Hematopoietic multipotent progenitor cell treated with erythropoietin and hydrocortisone succinate and interleukin-3 and kit ligand, for 8 days (in vitro differentiated cells): ENCODE data around the gene SDK2.
"Not testable (repeated sequence)": the region's sequence is repeated elsewhere in the genome, so short reads cannot be mapped to it uniquely, and the experiment has no call there.

Experiments
- DNase-seq: peaks from one replicate; pipeline ENCODE4 v3.0.0-alpha.2; 2015

Gene SDK2

DNA sequence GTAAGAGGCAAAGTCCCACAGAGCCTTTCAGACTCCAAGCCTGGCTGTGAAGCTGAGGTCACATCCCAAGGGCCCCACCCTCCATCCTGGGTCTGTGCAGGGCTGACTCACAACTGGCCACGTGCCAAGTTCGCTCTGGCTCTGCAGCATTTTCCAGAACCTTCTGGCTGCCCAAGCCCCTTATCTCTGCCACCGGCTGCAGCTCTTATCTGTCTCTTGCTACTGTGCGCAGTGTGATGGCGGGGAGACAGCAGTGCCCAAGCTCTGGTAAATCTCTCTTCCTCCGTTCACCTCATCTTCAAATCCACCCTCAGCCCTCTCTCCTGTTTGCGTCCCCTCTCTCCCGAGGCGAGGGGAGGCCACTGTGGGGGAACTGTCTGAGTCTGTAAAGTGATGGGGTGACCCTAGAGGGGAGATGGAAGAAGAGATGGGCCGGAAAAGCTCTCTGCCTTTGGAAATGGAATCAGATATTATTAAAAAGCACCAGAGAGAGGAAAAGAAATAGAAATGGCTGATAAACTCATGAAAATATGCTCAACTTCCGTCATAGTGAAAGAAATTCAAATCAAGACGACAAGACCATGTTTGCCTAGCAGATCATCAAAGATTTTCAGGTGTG is 169.8 kb downstream of the SDK2 start:
- peak; percentile 99 for DNase-seq

DNA sequence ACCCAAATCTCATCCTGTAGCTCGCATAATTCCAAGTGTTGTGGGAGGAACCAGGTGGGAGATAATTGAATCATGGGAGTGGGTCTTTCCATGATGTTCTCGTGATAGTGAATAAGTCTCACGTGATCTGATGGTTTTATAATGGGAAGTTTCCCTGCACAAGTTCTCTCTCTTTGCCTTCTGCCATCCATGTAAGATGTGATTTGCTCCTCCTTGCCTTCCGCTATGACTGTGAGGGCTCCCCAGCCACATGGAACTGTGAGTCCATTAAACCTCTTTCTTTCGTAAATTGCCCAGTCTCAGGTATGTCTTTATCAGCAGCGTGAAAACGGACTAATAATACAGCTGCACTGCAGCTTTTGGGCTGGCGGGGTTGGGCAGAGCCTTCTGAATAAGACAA is 171.5 kb downstream of the SDK2 start:
- DNase-seq = not testable (repeated sequence)

DNA sequence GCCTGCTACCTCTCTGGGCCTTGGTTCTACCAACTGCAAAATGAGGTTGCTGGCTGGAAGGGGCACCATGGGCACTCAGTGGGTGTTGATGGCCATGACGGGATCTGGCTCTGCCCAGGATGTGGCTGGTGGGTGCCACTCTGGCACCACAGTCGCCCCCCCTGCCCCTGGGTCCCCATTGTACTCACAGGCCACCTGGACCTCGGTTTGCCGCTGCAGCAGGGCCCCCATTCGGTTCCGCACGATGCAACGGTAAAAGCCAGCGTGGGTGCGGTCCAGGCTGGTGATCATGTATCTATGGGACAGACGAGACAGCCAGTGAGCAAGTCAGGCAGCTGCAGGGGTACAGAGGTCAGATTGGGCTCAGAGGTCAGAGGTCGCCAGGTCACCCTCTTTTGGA is 172.3 kb downstream of the SDK2 start:
- no peak for DNase-seq

DNA sequence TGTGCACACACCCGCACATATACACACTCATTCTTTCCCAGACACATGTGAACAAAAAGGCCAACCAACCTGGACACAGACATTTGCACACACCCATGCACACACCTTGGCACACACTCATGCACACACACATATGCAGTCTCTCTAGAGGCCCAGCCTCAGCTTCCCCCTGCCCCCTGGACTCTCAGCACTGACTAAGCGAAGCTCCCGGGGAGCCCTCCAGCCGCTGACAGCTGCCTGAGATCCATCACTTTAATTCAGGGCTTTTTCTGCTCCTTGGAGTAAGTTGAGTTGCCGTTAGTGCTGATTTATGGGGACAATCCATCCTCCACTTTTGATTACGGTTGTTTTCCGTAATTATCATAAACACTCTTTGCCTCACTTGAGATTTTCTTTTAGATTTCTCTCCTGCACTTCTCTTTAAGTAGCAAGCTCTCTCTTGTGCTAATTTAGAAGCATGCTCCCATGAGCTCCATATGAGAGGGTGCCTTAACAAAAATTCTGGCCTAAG is 173.9 kb downstream of the SDK2 start:
- no peak for DNase-seq

DNA sequence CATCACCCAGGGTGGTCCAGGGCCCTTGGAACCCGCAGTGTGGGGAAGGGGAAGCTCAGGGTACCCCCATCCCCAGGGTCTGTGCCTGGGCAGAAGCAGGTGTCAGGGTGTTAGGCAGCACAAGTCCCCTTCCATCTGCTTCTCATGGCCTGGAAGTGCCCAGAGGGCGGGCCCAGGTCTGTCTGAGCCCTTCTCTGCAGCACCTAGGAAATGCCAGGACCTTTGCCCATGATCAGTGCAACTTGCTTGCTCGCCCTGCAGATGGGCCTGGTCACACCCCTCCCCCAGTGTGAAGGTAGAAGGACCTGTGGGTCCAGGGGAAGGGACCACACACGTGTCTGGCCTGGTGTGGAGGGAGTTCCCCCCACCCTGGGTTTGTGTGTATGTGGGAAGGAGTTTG is 174.9 kb downstream of the SDK2 start:
- DNase-seq = no peak

DNA sequence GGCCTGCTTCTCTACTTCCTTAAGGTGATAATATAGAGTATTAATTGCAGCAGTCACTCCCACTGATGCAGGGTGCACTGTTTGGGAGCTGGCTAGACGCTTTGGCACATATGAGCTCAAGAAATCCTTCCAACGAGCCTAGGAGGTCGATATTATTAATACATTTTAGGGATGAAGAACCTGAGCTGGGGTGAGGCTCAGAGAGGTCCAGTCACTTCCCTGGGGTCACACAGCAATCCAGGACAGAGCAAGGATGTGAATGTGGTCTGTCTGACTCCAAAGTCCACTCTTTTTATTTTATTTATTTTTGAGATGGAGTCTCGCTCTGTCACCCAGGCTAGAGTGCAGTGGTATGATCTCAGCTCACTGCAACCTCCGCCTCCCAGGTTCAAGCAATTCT is 176.0 kb downstream of the SDK2 start:
- no peak for DNase-seq

DNA sequence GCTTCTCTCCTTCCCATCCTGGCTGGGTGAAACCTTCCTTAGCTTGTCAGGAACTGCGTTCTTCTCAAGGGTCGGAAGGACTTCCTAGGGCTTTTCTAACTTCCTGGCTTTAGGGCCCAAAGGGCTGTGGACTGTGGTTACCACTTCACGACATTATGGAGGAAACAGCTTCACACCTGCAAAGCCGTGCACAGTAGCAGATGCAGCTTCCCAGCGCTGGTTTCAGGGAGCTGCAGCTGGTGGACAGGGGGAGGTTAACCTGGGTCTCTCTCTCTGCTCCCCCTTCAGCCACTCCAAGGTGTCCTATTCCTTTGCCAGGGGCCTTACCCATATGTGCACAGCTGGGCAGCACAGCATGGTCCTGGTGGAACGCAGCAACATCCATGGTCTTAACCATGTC is 176.6 kb downstream of the SDK2 start:
- DNase-seq = no peak

DNA sequence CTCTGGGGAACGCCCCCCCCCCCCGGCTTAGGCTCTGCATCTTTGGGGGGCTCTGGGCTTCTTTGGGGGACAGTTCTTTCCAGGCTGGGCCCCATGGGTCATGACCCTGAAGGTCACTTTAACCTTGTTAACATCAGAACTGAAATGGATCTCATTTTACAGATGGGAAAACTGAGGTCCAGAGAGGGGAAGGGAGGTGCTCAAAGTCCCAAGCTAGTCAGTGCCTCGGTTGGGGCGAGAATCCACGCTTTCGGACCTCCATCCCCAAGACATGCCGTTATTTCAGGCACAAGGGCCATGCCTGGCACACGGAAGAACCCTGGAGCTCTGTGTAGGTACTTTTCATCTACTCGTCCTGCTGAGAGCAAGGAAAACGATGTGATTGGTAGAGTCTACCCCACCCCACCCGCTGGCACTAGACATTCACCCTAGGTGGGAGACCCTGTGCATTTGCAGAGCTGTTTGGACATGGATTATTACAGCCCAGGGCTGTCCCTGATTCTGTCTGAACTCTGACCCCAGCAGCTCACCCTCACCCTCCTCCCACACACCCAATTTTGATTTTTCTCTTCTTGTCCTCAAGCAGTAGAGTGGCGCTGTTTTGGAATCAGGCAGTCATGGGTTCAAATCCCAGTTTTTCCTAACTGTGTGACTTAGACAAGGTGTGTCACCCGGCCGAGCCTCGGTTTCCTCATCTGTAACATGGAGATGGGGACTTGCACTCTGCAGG is 177.4 kb downstream of the SDK2 start:
- no peak for DNase-seq

DNA sequence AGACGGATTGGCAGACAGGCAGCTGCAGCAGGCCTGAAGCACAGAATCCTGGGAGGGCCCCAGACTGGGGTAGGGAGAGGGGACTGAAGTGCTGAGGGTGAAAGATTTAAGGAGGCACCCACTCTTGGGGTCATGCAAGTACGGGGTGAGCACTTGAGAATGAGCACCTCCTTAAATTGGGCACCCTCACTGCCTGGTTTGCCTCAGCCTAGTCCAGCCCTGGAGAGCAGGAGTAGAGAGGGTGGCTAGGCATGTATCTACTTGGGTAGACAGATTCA is 178.4 kb downstream of the SDK2 start:
- no peak for DNase-seq

DNA sequence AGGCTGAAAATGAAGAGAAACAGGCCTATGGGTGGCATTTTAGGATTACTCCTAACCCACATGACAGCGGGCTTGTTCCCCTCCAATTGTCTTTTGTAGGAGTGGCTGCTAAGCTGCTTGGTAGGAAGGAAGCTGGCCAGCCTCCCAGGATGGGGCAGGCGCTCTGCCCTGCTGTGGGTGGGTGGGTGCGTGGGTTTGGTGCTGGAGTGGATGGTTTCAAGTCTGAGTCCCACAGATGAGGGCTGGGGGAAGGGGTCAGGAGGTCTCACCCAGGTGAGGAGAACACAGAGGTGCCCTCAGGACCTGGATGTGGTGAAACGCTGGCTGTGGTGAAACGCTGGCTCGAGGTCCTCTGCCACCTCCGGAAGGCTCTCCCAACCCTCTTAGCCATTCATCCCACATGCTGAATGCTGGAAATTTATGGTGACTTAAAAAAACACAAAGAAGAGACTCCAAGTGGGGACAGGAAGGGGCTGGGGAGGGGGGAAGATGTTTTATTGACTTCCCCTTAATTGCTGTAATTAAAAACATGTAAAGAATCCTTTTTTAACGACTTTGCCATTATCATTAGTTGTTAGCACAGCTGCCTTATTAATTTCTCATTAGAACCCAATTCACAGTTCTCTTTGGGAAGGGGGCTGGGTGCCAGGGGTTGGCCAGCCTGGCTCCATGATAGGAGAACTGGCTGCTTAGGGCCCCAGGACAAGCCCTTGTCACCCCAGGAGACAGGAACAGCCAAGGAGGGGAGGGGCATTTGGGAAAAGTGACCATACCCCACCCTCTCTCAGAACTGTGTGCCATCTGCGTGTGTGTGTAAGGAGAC is 178.9 kb downstream of the SDK2 start:
- no peak for DNase-seq

DNA sequence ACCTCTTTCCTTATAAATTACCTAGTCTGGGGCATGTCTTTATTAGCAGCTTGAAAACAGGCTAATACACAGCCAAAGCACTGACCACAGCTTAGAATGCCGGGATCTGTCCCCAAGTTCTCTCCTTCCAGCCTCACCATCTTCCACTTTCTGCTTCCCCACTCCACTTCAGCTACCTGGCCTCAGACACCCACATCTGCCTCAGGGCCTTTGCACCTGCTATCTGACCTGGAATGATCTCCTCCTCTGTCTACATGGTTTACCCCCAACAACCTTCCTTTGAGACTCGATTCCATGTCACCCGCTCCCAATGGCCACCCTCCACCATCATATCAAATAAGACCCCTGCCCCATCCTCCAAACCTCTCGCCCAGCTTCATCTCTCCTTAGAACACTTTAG is 179.8 kb downstream of the SDK2 start:
- no peak for DNase-seq

DNA sequence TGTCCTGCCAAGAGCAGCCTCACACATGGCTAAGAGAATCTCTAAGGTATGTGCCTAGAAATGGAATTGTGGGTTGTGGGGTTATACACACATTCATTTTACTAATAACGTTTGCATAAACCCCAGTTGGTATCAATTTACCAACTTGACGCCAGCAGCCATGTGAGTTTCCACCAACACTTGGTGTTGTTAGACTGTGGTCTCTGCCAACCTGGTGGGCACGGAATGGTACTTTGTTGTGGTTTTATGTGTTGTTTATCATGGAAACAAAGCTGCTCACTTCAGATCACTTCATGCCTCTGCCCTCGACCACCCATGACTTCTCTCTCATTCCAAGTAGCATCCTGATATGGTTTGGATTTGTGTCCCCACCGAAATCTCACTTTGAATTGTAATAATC is 180.4 kb downstream of the SDK2 start:
- DNase-seq = no peak

DNA sequence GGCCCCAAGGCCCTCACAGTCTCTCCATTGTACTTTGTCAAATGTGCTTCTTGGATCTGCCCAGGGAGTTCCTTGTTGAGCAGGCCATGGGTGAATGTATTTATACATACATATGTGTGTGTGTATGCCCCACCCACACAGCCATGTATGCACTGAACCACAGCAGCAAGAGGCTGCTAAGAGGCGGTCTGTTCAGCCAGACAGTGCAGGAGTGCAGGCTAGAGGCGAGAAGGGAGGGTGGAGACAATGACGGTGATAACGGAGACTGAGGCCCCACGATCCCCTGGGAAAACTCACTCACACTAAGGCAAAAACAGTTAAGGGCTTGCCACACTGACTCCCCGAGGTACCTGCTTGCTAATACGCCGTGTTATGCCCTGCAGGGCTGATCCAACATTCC is 181.4 kb downstream of the SDK2 start:
- no peak for DNase-seq

DNA sequence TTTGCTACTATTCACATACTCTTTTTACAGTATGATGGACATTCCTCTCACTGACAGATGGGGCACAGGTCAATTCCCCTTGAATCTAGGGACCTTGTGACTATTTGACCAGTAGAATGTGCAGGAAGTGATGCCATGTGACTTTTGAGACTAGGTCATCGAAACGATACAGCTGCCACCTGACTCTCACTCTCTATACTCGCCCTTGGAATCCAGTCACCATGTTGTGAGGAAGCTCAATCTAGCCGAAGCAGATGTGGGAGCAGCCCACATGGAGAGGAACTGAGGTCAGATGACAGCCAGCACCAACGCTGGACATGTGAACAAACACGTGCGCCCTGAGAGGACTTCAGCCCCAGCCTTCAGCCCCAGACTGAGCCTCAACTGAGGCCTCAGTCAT is 184.3 kb downstream of the SDK2 start:
- DNase-seq = no peak

DNA sequence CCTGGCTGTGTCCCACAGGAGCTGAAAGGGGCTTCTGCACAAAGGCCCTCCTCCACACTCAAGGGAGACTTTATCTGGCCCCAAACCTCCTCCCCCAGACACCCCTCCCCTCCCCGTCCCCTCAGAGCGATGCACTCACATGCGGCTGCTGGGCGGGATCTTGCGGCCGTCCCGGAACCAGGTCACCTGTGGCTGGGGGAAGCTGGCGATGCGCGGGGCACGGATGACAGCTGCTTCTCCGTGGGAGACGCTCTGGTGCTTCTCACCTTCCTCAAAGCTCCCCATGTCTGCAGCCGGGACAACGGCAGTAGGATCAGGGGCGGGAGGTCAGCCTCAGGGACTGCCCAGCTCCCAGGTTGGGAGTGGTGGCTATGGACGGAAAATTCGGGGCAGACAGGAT is 188.5 kb downstream of the SDK2 start:
- no peak for DNase-seq

DNA sequence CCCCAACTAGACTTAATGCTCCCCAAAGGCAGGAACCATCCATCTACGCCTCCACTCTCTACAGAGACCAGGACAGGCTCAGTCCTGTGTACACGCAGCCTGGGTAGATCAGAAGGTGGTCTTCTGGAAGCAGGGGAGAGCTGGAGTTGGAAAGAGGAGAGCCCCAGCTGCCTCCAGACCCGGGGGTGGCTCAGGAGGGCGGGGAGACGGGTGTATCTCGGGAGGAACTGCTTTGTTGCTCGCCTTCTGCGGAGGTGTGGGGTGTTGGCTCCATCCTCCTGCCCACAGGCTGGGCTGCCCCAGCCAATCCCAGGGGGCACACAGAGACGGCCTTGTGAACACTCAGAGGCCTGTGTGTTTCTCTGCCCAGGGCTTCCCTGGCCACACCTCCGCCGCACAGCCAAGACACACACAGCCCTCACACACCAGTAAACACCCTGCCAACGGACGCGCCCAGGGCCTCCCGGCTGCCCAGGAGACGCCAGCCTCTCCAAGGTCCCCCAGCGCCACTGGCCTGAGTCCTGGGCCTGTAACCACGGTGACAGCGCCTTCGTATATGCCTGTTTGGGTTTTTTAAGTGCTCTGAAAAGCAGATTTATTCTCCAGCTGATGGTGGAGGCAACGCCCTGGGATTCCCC is 189.1 kb downstream of the SDK2 start:
- DNase-seq = no peak

DNA sequence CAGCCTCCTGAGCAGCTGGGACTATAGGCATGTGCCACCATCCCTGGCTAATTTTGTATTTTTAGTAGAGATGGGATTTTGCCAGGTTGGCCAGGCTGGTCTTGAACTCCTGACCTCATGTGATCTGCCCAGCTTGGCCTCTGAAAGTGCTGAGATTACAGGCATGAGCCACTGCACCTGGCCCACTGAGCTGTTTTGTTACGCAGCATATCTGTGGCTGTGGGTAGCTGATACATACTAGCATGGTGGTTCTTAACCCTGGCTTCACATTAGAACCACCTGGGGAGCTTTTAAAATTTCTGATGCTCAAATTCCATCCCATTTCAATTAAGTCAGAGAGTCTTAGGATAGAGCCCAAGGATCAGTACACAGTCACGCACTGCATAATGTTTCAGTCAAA is 190.8 kb downstream of the SDK2 start:
- not testable (repeated sequence) for DNase-seq

DNA sequence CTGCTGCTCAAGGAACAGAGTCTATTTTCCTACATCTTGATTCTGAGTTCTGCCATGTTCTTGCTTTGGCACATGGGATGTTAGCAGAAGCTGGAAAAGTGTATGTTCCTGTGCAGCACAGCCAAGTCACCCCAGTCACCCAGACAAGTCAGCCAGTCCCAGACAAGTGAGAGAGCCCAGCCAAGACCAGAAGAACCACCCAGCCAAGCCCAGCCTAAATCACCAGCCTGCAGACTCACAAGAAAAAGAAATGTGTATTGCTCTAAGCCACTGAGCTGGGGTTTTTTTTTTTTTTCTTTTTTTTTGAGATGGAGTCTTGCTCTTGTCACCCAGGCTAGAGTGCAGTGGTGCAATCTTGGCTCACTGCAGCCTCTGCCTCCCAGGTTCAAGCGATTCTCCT is 191.2 kb downstream of the SDK2 start:
- no peak for DNase-seq

DNA sequence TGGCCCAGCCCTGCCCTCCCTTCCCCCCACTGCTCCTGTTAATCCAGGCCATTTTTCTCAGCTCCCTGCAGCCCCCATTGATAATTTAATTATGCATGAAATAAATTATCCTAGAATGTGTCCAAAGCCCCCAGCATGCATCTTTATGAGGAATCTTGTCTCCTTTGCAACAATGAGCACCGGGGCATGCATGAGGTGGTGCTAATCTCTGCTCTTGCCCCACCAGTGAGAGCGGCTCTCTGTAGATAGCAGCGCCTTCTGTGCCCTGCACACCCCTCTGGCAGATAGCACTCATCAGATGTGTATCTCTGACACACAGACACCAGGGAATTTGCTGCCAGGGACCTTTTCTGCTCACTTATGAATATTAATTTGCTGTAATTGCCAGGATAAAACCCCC is 192.2 kb downstream of the SDK2 start:
- peak; percentile 32 for DNase-seq

DNA sequence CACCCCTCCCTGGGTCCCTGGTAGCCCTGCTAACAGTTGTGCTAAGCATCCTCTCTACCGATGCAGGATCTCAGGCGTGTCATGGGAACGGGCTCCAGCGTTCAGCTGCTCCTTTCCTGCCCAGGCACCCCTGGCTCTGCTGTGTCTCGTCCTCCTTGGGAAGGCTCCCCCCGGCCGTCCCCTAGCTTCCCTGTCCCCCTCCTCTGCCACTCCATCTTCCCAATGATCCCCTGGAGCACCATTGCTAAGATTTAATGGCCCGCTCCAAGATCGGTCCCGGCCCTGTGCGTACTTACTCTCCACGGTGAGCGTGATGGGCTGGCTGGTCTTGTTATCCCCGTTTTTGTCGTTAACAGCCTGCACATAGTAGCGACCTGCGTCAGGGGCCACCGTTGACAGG is 196.9 kb downstream of the SDK2 start:
- no peak for DNase-seq

DNA sequence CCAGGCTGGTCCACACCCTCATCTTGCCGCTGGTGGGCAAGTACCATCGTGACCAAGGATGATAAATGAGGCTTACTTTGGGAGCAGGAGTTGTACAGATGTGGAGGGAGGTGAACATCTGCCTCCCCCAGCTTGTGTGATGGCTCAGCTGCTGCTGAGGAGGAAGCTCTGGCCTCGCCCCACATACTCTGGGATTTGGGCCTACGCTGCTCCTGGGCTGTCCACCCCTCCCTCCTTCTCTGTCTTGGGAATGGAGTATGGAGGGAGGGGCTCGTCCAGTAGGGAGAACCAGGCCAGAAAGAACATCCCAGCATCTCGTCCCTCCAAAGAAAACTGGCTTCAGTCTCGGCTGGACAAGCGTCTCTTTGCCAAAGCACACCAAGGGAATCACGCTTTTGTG is 197.6 kb downstream of the SDK2 start:
- no peak for DNase-seq

DNA sequence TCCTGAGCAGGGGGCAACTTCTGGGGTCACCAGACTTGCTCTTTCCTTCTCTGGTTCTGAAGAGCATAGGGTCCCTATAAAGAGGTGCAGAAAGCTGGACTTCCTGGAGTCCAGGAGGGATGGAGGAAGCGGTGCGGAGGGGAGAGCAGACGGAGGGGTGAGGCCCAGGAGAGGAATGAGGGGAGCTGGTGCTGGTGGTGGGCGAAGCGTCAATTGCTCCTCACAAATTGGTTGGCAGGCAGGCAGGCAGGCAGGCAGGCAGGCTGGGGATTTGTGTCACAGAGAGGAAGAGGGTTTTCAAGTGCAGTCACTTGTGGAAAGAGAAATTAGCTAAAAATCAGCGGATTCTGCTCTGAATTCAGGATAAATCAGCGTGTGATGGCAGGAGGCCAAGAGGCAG is 198.8 kb downstream of the SDK2 start:
- DNase-seq = no peak

DNA sequence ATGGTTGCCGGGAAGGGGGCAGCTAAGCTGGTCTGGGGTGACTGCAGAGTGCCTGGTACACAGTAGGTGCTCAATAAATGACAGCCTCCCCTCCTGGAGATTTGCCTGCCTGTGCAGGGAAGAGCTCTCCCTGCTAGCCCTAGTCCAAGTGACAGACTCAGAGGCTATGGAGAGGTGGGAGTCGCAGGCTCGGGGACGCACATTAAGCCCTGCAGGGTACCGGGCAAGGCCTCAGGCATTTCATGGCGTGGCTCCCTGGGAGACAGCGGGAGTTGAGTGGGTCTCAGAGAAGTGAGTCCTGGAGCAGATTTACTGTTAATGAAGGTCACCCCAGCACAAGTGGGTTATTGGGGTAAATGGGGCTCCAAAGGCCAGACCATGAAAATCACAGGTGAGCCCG is 200.2 kb downstream of the SDK2 start:
- no peak for DNase-seq

DNA sequence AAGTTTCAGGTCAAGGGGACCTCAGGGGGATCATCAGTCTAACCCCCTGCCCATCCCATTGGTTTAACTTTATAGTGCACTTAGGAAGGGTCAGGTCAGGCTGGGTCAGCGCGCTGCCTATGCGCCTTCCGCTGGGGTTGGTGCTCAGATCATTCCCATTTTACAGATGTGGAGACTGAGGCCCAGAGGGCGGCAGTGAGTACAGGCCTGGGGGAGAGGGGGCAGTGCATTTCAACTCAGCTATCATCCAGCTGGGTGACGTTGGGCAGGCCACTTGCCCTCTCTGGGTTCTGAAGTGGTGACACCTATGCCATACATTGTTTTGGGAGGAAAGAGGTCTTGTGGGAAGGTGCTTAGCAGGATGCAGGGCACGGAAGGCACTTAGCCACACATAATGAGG is 204.6 kb downstream of the SDK2 start:
- no peak for DNase-seq
